SK-N-DZ (cell line): ENCODE measurements around the gene NEDD9.
A peak's percentile ranks its signal among the peaks of the same experiment; 100 is the strongest.

ENCODE experiments used
- DNase-seq: peaks from one replicate; pipeline ENCODE4 v3.0.0-alpha.2; 2015; ENCODE audit warnings: low spot score

The NEDD9 gene

DNA sequence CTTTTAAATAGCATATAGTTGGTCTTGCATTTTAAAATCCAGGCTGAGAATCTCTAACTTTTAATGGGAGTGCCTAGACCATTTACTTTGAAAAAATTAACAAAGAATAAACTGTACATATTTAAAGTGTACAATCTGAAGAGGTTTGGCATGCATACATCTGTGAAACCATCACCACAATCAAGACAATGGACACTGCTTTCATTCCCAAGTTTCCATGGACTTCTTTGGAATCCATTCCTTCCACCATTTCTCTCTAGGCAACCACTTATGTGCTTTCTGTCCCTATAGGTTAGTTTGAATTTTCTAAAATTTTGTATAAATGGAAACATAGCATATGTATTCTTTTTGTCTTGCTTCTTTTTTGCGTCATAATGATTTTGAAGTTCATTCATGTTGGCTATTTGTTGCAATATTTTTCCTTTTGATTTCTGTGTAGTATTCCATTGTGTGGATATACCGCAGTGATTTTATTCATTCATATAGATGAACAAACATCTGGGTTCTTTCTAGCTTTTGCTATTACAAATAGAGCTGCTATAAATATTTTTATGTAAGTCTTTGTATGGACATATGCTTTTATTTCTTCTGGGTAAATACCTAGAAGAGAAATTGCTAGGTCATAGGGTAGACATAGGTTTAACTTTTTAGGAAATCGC lies 50.9 kb downstream of the NEDD9 start:
- no peak for DNase-seq

DNA sequence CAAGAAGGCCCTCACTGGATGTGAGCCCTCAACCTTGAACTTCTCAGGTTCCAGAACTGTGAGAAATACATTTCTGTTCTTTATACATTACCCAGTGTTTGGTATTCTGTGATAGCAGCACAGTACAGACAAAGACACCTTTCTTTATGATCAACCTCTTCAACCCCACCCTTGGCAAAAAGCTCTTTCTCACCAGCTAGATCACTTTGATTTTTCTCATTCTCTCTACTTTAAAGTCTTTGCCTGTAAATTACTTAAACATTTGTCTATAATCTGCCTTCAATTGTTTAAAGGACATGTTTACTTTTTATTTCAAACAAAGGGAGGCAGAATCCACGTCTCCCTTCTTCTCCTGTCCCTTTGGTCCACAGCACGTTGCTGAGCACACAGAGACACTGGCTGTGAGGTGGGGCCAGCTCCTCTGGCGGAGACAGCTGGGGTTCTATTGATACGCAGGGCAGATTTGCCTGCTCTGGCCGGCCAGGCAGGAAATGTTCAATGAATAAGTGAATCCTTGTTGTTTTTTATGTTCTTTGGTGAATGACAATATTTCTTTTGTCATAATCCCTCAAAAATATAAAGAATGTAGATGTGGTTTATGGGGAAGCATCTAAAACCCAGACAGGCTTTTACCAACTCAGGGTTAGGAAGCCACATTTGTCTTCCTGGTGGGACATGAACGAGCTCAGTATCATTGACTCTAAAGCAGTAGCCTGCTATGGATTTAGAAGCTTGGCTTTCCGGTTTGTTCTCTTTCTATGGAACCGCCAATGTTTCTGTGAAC lies 52.9 kb downstream of the NEDD9 start:
- DNase-seq = no peak

DNA sequence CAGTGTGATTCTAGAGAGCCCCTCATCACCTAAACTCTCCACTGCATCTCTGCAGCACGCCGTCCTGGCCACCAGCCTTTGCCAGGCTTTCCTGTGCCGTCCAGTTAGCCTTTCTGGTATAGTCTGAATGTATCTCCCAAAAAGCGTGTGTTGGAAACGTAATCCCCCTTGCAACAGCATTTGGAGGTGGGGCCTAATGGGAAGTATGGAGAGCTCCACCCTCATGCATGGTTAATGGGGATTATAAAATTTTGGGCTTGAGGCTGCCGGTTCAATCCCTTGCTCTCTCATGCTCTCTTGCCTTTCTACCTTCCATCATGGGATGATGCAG lies 53.4 kb downstream of the NEDD9 start:
- DNase-seq = no peak

DNA sequence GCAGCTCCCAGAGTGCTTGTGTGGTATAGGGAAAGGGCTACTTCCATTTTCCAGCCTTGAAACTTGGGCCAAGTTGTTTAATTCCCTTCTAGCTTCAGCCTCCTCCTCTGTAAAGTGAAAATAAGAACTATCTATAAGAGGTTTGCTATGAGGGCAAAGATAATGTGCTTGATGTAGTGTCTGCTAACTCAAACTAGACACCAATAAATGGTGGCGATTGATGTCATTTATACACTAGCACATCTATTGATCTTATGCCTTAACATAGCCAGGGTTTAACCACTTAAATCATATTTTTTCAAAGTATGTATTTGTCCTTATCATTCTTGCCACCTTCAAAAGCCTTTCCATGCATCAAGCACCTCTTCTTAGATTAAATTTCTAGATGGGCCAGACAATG lies 55.2 kb downstream of the NEDD9 start:
- no peak for DNase-seq

DNA sequence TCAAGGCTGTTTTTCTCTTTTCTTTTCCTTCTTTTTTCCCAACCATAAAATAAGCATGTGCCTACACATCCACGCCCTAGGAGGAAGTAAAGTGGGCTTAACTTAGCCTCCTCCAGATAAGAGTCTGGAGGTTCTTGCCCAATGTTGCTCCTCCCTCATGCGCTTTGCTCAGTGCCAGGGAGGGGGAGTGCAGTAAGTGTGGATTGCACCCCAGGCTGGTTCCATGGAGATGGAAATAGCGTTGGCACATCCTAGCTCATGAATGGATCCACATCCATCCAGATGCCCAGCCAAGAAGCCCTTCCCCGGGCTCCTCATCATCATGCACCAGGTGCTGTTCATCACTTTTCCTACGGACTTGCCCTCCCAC lies 58.2 kb downstream of the NEDD9 start:
- no peak for DNase-seq

DNA sequence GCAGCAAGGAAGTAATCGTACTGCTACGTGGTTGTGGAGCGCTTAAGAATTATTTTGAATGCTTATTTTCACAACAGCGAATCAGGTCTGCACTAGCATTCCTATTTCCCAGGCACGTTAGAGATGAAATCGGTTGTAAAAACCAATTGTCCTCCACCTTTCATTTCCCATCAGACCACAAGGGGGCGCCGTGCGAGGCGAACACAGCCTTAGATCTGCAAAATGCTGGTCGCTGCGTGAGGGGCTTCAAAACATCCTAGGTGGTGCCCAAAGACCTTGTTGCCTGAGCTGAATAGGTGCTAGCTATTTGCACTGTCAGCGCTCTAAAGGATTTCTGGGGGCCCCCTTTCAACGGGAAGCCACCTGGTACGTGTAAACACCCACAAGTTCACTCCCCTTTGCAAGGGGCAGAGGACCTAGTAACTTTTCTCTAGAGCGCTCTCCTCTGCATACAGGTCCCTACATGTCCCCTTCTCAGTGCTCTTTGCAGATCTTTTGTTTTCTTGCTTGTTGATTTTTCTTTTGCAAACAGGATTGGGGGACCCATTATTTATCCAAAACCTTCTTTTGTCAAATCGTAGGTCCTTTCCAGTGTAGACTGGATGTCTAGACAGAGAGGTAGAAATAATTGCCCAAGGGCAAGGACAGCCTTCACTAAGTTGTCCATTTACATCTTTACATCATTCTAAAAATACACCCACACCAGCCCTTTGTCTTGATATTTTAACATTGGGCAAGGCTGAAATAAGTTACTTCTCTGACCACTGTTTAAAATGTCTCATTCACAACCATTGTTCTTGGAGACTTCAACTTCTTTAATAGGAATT lies 59.8 kb downstream of the NEDD9 start:
- DNase-seq = peak; percentile 60

DNA sequence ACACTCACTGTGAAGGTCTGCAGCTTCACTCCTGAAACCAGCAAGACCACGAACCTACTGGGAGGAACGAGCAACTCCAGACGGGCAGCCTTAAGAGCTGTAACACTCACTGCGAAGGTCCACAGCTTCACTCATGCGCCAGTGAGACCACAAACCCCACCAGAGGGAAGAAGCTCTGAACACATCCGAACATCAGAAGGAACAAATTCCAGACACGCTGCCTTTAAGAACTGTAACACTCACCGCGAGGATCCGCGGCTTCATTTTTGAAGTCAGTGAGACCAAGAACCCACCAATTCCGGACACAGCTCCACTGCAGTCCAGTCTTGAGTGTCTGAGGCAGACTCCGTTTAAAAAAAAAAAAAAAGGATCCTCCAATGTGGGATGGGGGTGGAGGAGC lies 60.5 kb downstream of the NEDD9 start:
- no peak for DNase-seq

DNA sequence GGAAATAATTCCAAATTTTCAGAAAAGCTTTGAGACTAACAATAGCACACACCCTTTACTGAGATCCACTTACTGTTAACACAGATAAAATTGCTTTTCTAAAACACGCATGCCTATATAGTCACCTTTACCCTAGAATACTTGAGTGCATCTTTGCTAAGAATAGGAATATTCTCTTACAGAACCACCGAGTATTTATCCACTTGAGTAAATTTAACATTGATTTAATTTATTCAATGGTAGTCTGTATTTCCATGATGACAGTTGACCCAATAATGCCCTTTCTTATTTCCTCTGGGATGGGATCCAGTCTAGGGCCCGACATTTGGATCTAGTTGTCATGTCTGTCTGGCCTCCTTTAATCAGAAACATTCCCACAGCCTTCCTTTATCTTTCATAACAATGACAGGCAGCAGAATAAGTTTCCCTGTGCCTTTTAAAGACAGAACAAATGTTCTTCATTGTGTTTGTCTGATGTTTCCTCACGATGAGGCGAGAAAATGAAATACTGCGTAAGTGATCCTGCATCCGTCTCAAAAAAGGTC lies 64.3 kb downstream of the NEDD9 start:
- no peak for DNase-seq

DNA sequence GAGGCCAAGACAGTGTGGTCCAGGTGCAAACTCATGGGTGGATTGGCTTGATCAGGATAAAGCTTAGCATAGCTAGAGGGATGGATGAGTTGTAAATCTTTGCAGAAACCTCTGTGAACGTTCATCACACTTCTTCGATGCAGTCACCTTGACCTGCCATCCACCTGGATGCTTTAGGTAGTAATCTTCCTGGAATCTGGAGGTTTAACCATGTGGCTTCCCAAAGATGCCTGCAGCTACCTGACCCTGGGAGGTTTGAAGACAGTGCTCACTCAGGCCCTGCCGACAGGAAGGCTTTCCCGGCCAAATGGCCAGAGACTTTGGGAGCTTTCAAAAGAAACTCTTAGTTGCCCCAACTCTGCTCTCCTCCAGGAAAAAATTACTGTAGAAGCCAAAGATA lies 65.5 kb downstream of the NEDD9 start:
- no peak for DNase-seq

DNA sequence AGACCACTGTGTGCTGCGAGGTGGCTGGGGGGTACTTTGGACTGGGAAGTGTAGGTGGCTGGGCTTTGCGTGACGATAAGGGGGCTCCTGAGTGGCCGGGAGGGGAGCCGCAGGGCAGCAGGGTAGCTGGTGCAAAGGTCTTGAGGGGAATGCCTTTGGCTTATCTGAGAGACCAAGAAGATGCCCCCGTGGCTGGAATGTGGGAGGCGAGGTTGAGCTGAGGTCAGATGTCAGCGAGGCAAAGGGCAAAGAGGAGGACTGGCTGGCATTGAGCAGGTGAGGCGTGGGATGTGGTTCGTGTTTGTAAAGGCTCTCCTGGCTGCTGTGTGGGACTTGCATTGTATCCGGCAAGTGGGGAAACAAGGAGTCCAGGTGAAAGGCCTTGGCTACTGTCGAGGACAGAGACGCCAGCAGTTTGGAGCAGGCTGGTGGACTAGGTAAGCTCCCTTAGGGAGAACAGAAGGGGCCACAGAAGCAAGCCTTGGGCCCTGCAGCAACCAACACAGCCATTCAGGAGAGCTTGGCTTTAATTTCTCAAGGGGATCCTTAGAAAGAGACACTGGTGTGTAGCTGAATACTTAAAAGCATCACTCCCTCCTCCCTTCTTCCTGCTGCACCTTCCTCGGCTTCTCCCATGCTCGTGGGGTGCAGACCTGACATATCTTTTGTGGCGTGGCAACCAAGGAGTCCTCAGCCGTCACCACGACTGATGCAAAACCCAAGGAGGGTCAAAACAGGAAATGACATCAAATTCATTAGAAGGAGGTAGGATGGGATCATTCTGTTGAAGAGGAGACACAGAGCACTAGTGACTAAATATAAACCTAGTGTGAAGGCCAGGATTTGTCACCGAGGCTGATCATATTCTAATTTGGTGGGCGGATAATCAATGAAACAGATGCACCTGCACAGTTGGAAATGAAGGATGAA lies 67.5 kb downstream of the NEDD9 start:
- no peak for DNase-seq

DNA sequence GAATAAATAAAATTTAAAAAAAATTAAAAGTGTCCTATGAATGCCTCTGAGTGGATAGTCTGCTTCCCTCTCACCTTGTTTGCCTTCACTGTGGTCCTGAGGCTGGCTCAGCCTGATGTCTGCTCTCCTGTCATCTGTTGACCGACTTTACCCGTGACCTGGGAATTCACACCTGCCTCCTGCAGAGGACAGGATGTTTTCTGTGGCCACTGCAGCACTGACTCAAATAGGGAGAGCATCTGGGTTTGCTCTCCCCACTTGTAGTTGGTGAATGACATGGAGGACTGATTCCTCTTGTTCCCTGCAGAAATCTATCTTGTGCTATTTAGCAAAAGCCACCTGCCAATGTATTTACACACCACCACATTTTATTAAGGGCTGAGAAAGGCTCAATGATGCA lies 68.5 kb downstream of the NEDD9 start:
- DNase-seq = no peak

DNA sequence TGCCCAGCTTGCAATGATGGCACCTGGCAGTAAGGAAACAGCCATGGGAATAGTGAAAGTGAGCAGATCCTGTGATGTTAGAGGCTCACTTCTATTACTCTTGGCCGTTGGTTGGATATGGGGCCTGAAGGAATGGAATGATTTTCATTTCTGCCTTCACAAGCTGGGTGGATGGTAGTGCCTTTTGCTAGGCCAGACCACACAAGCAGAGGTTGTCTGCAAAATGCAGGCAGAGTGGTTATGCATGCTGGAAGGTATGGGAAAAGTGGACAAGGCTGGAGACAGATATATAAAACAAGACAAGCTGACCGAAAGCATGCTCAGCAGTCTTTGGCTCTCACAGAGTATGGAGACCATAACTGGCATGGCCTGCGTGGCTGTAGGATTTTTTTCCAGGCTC lies 70.2 kb downstream of the NEDD9 start:
- DNase-seq = no peak

DNA sequence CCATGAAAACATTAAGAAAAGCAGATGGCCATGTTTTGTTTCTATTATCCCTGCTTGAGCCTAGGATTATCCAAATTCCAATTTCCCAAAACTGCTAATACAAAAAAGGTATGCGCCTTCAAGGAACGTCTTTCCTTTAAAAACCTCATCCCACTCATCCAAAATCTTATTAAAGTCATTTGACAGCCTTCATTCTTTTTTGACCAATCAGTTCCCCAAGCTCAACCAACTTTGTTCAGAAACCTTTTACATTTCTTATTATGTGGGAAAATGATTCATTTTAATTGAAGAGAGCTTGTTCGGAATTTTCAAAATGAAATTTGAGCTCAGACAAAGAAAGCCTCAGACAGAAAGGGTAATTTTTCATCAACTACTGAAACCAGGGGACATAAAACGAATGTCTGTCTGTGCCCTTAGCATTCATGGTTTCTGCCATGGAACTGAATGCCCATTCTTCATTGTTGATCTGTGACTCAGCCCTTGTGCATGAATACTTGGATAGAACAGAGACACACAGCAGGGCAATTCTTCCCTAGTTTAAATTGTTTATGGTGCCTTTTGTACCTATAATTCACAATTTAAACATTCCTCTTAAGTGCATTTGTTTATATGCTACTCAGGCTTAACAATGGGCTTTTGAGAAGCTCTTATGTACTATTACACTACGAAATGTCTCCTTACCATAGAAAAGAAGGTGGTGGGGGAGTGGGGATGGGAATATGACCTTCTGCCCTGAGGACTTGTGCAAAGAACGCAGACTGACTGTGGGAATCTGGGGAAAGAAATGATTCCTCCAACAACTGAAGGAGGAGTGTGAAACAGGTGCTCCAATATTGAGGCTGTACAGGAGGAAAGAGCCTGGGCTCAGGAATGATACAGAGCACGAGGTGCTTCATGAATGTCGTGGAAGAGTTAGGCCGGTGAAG lies 71.2 kb downstream of the NEDD9 start:
- no peak for DNase-seq

DNA sequence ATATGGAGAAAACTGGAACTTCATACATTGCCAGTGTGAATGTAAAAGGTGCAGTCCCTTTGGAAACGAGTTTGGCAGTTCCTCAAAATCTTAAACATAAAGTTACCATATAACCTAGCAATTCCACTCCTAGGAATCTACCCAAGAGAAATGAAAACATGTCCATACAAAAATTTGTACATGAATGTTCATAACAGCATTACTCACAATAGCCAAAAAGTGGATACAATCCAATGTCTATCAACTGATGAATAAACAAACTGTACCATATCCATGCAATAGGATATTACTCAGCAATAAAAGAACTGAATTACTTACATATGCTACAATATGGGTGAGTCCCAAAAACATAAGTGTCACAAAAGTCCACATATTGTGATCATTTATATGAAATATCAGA lies 72.3 kb downstream of the NEDD9 start:
- no peak for DNase-seq

DNA sequence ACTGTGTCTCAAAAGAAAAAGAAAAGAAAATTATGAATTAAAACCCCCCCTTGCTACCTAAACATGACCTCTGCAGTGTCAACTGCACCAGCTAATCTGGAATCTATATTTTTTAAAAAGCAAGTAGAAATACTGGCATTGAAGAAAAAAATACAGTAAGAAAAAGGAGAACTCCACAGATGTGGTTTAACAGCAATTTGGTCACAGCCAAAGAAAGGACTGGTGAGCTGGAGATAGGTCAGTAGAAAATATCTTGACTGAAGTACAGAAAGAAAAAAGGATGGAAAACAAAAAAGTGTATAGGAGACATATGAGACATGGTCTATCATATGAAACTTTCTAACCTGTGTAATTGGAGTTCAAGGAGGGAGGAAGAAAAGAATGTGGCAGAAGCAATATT lies 76.9 kb downstream of the NEDD9 start:
- no peak for DNase-seq

DNA sequence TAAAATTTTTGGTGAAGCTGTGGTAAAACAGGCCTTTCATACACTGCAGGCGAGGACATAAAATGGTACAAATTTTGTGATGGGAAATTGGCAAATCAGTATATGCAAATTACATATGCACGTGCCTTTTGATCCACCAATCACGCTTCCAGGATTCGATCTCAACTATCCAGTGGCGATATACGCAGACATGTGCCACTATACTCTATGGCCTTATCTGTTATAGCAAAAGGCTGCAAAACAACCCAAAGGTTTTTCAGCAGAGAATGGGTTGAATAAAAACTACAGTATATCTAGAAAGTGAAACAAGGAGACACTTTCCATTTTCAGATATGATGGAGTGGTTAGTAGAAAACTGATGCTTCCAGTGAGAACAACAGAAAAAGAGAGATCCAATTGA lies 79.0 kb downstream of the NEDD9 start:
- no peak for DNase-seq

DNA sequence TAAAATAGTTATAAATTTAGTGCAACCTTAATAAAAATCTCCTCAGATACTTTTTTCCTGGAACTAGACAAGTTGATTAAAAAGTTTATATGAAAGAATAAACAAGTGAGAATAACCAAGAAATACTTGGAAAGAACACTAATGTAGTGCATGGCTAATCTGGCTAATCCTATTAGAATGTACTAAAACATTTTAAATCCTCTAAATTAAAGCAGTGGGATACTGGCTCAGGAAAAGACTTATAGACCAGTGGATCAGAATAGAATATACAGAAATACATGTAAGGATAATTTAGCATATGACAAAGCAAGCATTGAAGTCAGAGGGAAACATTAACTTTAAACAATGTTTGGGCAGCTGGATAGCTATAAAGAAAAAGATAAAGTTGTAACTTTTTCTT lies 79.9 kb downstream of the NEDD9 start:
- no peak for DNase-seq

DNA sequence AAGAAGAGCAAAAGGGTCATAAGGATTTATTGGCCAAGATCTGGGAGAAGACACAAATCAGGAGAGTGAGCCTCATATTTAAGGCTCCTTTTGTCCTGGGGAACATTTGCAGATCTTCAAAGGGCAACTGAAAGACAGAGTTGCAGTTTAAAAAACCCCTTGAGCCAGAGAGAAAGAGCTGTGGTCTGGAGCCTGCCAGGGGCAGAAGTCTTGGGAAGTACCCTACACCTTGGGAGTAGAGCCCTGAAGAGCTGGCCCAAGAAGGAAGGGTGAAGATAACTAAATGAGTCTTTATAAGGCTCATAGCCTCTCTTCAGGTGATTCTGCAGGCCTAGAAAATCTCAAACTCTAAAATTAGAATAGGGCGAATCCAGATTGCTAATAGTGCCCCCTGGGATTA lies 81.0 kb downstream of the NEDD9 start:
- no peak for DNase-seq

DNA sequence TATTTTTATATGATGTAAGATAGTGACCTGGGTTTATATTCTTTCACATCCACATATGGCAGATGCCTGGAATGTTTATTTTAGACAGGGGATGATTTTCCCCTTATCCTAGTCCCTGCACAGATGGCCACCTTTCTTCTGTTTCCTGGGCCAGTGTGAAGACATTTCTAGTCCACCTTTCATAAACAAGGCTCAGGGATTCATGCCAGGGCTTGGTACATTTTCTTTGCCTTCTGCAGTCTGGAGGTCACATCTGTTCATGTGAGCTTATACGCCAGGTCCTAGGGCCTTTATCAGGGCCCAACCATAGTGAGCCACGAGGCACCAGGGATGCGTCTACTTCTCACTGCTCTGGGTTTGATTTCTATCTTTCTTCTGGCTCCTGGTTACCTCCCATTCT lies 82.9 kb downstream of the NEDD9 start:
- DNase-seq = no peak

DNA sequence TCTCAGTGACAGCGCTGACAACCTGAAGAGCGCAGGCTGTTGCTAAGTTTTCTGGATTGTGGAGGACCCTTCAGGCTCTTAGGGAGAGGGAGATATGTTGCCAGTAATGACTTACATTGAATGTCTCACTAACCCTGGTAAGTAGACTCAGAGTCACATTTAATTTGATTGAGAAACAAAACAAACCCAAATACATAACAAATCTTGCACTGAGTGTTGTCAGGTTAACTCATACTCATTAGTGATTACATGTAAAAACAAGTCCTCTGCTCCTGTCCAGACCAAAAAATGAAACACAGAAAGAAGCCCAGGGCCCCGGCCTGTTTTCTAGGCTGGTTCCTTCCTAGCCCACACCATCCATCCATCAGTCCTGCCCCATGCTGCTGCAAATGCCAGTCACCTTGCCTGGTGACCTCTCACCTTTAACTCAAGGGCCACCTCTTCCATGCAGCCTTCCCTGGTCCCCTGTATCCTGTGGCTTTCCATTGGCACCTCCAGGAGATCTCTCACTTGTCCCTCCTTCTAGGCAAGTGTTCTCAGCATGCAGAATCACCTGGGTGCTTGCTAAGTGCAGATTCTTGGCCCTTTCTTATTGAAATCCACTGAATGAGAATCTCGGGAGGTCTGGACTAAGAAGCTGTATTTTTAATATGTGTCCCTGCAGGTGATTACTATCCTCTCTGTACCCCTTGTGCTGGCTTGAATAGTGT lies 86.2 kb downstream of the NEDD9 start:
- DNase-seq = no peak
